Endodermal cell (in vitro differentiated cells): ENCODE measurements around the gene EPYC. TPM values are rescaled to one million over a fixed set of nuclear protein-coding genes. Genes with fewer than 3 reads are reported as not detected.

Experiments
- DNase-seq: peaks from one replicate; pipeline ENCODE4 v3.0.0-alpha.2; 2017
- H3K27ac ChIP-seq: 2 replicates; pipeline ENCODE4 v1.5.1; 2013; ENCODE audit warnings: mild to moderate bottlenecking, low read depth, low read length, moderate library complexity
- H3K27me3 ChIP-seq: 2 replicates; pipeline ENCODE4 v1.6.1; 2013; ENCODE audit warnings: mild to moderate bottlenecking, low read length, moderate library complexity; ENCODE audit not compliant: insufficient read depth, control insufficient read depth, poor library complexity, severe bottlenecking
- H3K36me3 ChIP-seq: 2 replicates; pipeline ENCODE4 v1.7.0; 2013; ENCODE audit warnings: mild to moderate bottlenecking, low read length, moderate library complexity; ENCODE audit not compliant: control insufficient read depth, insufficient read depth
- H3K4me1 ChIP-seq: one replicate; pipeline ENCODE4 v1.7.0; 2013; ENCODE audit warnings: low read length; ENCODE audit not compliant: control insufficient read depth, insufficient read depth
- H3K4me3 ChIP-seq: 2 replicates; pipeline ENCODE4 v1.5.1; 2013; ENCODE audit warnings: mild to moderate bottlenecking, low read length, moderate library complexity
- H3K9ac ChIP-seq: 2 replicates; pipeline ENCODE4 v1.6.1; 2013; ENCODE audit warnings: mild to moderate bottlenecking, low read length, moderate library complexity; ENCODE audit not compliant: poor library complexity, severe bottlenecking; ENCODE audit errors: extremely low read depth
- H3K9me3 ChIP-seq: 2 replicates; pipeline ENCODE4 v1.6.1; 2013; ENCODE audit warnings: mild to moderate bottlenecking, low read length, moderate library complexity; ENCODE audit not compliant: control insufficient read depth
- H3K27ac Mint-ChIP-seq: 2 replicates; pipeline ENCODE4 v1.8.0; 2020; ENCODE audit warnings: mixed read lengths
- H3K27me3 Mint-ChIP-seq: 2 replicates; pipeline ENCODE4 v1.8.0; 2021; ENCODE audit warnings: mild to moderate bottlenecking, mixed read lengths; ENCODE audit not compliant: insufficient read depth
- H3K36me3 Mint-ChIP-seq: 2 replicates; pipeline ENCODE4 v1.8.0; 2020; ENCODE audit warnings: low read depth, mixed read lengths
- H3K4me1 Mint-ChIP-seq: 2 replicates; pipeline ENCODE4 v1.8.0; 2020; ENCODE audit warnings: mixed read lengths
- H3K4me3 Mint-ChIP-seq: 2 replicates; pipeline ENCODE4 v1.8.0; 2020; ENCODE audit warnings: mild to moderate bottlenecking, moderate library complexity, mixed read lengths
- H3K9me3 Mint-ChIP-seq: 2 replicates; pipeline ENCODE4 v1.8.0; 2020; ENCODE audit warnings: mild to moderate bottlenecking, mixed read lengths
- CTCF ChIP-seq: fragments of 200-600 bp; sonication (generic); conservative IDR thresholded peaks from 2 replicates; pipeline ENCODE4 v1.5.0; 2021; ENCODE audit warnings: antibody characterized with exemption, mild to moderate bottlenecking
- WGBS, 2 experiments: methylation state at CpG; one replicate each; pipeline versions ENCODE4 v1.1.5 to v1.1.7; 2013; ENCODE audit warnings: missing lambda C conversion rate in 2 of 2, mixed read lengths in 1 of 2; ENCODE audit not compliant: insufficient coverage in 1 of 2, insufficient read length in 1 of 2; 5-methylcytosine and 5-hydroxymethylcytosine counted together
- total RNA-seq, 2 donors: library from RNA; stranded (reverse); fragmentation: NEBNext Ultra II Directional in 1 of 2; extraction: Animal tissue kit (Norgen Biotek cat#: 25700) in 1 of 2; gene quantifications; 2 replicates in 1 of 2; 3 replicates in 1 of 2; pipeline ENCODE4 v1.2.1, GENCODE V29; 2021

Gene EPYC
- total RNA-seq, 2 donors from 2014 or later, result not detected

- Histone ChIP-seq H3K36me3 (no peaks in the 10 kb centered on the region), H3K27ac (no peak overlapping the region), H3K4me3 (no peak overlapping the region), H3K27me3 (no peaks in the 10 kb centered on the region), H3K9me3 (no peaks in the 10 kb centered on the region), H3K4me1 (no peaks in the 10 kb centered on the region), H3K9ac (no peak overlapping the region)
- H3K36me3 Mint-ChIP-seq, result no peaks in the 10 kb centered on the region
- no peak for TF ChIP-seq CTCF
- DNase-seq, result no peak
- H3K4me3 Mint-ChIP-seq, result no peak overlapping the region
- H3K27me3 Mint-ChIP-seq, result peaks cover 26% of the 10 kb centered on the region
- peaks cover 3% of the 10 kb centered on the region for H3K9me3 Mint-ChIP-seq
- 94% methylated on average over 2 of the region's 2 CpGs; no CpG with 5 or more reads in 1 of the 2 experiments for WGBS, 2 experiments
- no peaks in the 10 kb centered on the region for H3K4me1 Mint-ChIP-seq
- H3K27ac Mint-ChIP-seq, result no peak overlapping the region
Measured at GRCh38 chr12:90915353-90915752, 89.4 kb downstream of the EPYC start.

Other genes starting within 250 kb of the EPYC start
- gene CCER1, start 49.8 kb downstream of the EPYC start, total RNA-seq, result not detected
- gene KERA, start 53.1 kb upstream of the EPYC start, total RNA-seq, result not detected
- gene LUM, start 106.5 kb upstream of the EPYC start, total RNA-seq, result under 1 TPM in 1 of 2 donors, not detected in 1; 0.31 TPM
- gene DCN, start 177.8 kb upstream of the EPYC start, total RNA-seq, result not detected